OCI-LY7 (cell line): ENCODE data around the gene FBXO2. TPM values are rescaled to one million over a fixed set of nuclear protein-coding genes. Genes with fewer than 3 reads are reported as not detected.

Experiments used
- BruUV-seq: library from RNA; stranded (reverse); fragments of 400-500 nt; replicated peaks from 2 replicates; lab custom pipeline; 2021; lab: Mats Ljungman, UMichigan
- CTCF ChIA-PET: fragments of 300-600 bp; sonication (Branson Sonifier 250); formaldehyde crosslinking; loops from one replicate; lab custom pipeline; 2022; ENCODE audit warnings: antibody characterized with exemption; ENCODE audit not compliant: unreplicated experiment; lab: Charles Lee
- POLR2A ChIA-PET: fragments of 300-600 bp; sonication (Branson Sonifier 250); formaldehyde crosslinking; loops from one replicate; lab custom pipeline; 2022; ENCODE audit warnings: antibody characterized with exemption; lab: Charles Lee
- DNase-seq: peaks from one replicate; pipeline ENCODE4 v3.0.0-alpha.2; 2015; ENCODE audit warnings: low spot score
- H2AFZ ChIP-seq: fragments of 200-600 bp; sonication (generic), shearing (Covaris generic); 2 replicates; pipeline ENCODE4 v1.6.1; 2014; ENCODE audit warnings: mild to moderate bottlenecking, antibody characterized with exemption, low read length, moderate library complexity
- H3K27ac ChIP-seq: fragments of 200-600 bp; sonication (generic); 2 replicates; pipeline ENCODE4 v1.5.1; 2014; ENCODE audit warnings: mixed run types, low read depth, mild to moderate bottlenecking, moderate library complexity, low read length, inconsistent platforms; ENCODE audit not compliant: poor library complexity, severe bottlenecking
- H3K36me3 ChIP-seq: fragments of 200-600 bp; sonication (generic); 2 replicates; pipeline ENCODE4 v1.6.1; 2014; ENCODE audit warnings: mild to moderate bottlenecking, antibody characterized with exemption, low read length, moderate library complexity, mixed read lengths; ENCODE audit not compliant: insufficient read depth
- H3K4me1 ChIP-seq: fragments of 200-600 bp; sonication (generic); 2 replicates; pipeline ENCODE4 v1.5.1; 2014; ENCODE audit warnings: mild to moderate bottlenecking, low read length; ENCODE audit not compliant: insufficient read depth, poor library complexity, severe bottlenecking
- H3K4me2 ChIP-seq: fragments of 200-600 bp; sonication (generic); 2 replicates; pipeline ENCODE4 v1.6.1; 2014; ENCODE audit warnings: mild to moderate bottlenecking, low read length
- H3K4me3 ChIP-seq: fragments of 200-600 bp; sonication (generic); 2 replicates; pipeline ENCODE4 v1.5.1; 2014; ENCODE audit warnings: mild to moderate bottlenecking, low read depth, low read length; ENCODE audit not compliant: poor library complexity, severe bottlenecking
- H3K79me2 ChIP-seq: fragments of 200-600 bp; sonication (generic); 2 replicates; pipeline ENCODE4 v1.6.1; 2016; ENCODE audit warnings: low read depth, mild to moderate bottlenecking, low read length, moderate library complexity, mixed read lengths; ENCODE audit not compliant: insufficient read depth
- H3K9me2 ChIP-seq: fragments of 200-600 bp; sonication (generic); 2 replicates; pipeline ENCODE4 v1.6.1; 2016; ENCODE audit warnings: mild to moderate bottlenecking, low read length, mixed read lengths; ENCODE audit not compliant: insufficient read depth
- H3K9me3 ChIP-seq: fragments of 200-600 bp; sonication (generic); 2 replicates; pipeline ENCODE4 v1.6.1; 2014; ENCODE audit warnings: mild to moderate bottlenecking, mixed run types, low read length, mixed read lengths
- H4K20me1 ChIP-seq: fragments of 200-600 bp; sonication (generic); 2 replicates; pipeline ENCODE4 v1.6.1; 2014; ENCODE audit warnings: mild to moderate bottlenecking, antibody characterized with exemption, low read length, moderate library complexity, mixed read lengths; ENCODE audit not compliant: insufficient read depth
- EZH2phosphoT487 ChIP-seq: fragments of 200-600 bp; sonication (generic); IDR thresholded peaks from 2 replicates; pipeline ENCODE4 v1.6.1; 2018; ENCODE audit warnings: low read depth, borderline replicate concordance, mild to moderate bottlenecking, mixed run types, antibody characterized with exemption, low read length, moderate library complexity, mixed read lengths
- intact Hi-C: fragments of 100-400 bp; cut with micrococcal nuclease; formaldehyde crosslinking; loops from one replicate; pipeline ENCODE4 v1.10.0; 2022; ENCODE audit not compliant: unreplicated experiment
- total RNA-seq, 2 experiments: library from RNA; depleted of rRNA in 1 of 2; stranded (reverse); fragments of >200 nt in 1 of 2; shearing (Covaris generic) in 1 of 2; gene quantifications; 2 replicates each; pipeline ENCODE4 v1.2.3, GENCODE V29; 2014 to 2022
- TF ChIP-seq, protein P1 (sequence below): fragments of 200-600 bp; sonication (generic); conservative IDR thresholded peaks from 2 replicates; pipeline ENCODE4 v1.5.1; 2014; ENCODE audit warnings: mild to moderate bottlenecking, antibody characterized with exemption, low read length, moderate library complexity, mixed read lengths

FBXO2 gene
- total RNA-seq, 2 experiments from 2014 or later: 2.7 to 6.1 TPM

DNA sequence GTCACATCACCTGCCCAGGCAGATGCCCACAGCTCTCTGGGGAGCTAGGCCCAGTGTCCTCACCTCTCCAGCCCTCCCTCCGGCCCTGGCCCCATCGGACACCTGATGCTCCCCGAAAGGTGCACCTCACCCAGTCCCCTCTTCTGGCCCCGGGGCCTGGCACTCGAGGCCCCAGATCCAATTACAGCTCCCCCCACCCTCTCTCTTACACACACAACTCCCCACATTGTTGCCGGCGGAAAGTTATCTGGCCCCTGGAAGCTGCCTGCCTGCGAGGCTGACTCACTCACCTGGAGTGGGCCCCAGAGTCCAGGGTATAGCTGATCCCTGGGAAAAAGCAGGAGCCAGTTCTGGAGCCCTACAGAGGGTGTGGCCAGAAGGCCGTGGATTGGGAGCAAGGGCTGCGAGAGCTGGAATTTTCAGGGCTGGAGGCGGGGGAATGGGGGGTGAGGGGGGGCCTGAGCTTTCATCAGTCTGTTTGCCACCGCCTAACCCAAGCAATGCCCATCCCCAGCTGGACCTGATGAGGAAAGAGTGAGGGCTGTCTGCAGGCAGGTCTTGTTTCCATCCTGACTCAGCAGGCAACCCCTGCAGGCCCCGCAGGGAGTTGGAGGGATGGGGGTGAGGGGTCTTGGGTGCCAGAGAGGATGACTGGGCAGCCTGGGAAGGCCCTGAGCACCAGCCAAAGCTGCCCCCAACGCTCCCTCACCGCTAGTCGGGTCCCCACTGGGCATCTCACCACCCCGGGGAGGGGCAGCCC is 948 bp downstream of the FBXO2 start:
- POLR2A ChIA-PET: interaction anchor here (2.2 kb wide), 1 partner anchor 29 kb away, joined by 16 read pairs; the partner anchor contains the start of gene MAD2L2
- peak overlapping the region; percentile 85; the same call in 1 of the 2 replicates for H3K4me2 ChIP-seq

DNA sequence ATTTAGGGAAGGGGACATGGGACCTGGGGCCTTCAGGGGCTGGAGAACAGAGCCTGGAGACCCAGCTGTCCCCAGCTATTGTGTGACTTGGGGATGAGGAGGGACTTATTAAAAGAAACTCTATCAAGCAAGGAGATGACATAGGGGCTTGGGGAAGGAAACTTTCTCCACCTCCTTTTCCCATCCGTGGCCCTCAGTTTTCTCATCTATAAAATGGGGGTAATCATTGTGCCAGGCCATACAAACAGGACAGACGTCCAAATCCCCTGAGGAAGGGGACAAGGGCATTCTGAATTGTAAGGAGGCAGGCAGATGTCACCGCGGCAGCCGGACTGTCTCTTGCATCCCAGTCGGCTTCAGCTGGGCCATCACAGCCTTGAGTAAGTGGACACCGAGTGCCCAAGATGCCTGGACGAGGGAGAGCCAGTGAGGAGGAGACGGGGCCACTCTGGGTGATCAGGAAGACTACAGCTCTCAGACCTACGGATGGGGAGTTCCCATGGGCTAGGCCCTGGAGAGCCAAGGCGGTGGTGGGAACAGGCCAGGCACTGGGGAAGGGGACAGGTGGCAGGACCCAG is 1.9 kb downstream of the FBXO2 start:
- TF ChIP-seq, protein P1, sequence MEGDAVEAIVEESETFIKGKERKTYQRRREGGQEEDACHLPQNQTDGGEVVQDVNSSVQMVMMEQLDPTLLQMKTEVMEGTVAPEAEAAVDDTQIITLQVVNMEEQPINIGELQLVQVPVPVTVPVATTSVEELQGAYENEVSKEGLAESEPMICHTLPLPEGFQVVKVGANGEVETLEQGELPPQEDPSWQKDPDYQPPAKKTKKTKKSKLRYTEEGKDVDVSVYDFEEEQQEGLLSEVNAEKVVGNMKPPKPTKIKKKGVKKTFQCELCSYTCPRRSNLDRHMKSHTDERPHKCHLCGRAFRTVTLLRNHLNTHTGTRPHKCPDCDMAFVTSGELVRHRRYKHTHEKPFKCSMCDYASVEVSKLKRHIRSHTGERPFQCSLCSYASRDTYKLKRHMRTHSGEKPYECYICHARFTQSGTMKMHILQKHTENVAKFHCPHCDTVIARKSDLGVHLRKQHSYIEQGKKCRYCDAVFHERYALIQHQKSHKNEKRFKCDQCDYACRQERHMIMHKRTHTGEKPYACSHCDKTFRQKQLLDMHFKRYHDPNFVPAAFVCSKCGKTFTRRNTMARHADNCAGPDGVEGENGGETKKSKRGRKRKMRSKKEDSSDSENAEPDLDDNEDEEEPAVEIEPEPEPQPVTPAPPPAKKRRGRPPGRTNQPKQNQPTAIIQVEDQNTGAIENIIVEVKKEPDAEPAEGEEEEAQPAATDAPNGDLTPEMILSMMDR: no peak
- TF ChIP-seq EZH2phosphoT487: no peak
- Histone ChIP-seq H3K9me2 (no peaks in the 10 kb centered on the region), H3K4me1 (peaks cover 26% of the 10 kb centered on the region), H4K20me1 (no peaks in the 10 kb centered on the region), H3K79me2 (no peaks in the 10 kb centered on the region), H3K27ac (no peak overlapping the region), H3K4me2 (no peak overlapping the region), H2AFZ (no peak overlapping the region), H3K4me3 (no peak overlapping the region), H3K9me3 (no peaks in the 10 kb centered on the region), H3K36me3 (peaks cover 7% of the 10 kb centered on the region; the same call in 1 of the 2 replicates)
- BruUV-seq: no TSS peak
- intact Hi-C loops: loop anchor here (10.0 kb wide), 1 partner anchor 313 kb away; no protein-coding TSS in a partner anchor
- no peak for DNase-seq
- CTCF ChIA-PET: interaction anchor here (1.0 kb wide), 1 partner anchor 67 kb away, joined by 3 read pairs; no protein-coding TSS in a partner anchor
- POLR2A ChIA-PET: interaction anchor here (2.2 kb wide), 1 partner anchor 30 kb away, joined by 16 read pairs; the partner anchor contains the start of gene MAD2L2

More for the DNA sequence above, 948 bp downstream of the FBXO2 start:
- no peaks in the 10 kb centered on the region for H4K20me1 ChIP-seq
- no peak overlapping the region for H3K4me3 ChIP-seq
- no peaks in the 10 kb centered on the region for H3K9me3 ChIP-seq
- intact Hi-C loops: loop anchor here (10.0 kb wide), 1 partner anchor 312 kb away; no protein-coding TSS in a partner anchor
- H2AFZ ChIP-seq: no peak overlapping the region
- CTCF ChIA-PET: interaction anchor here (0.6 to 1.1 kb wide), 3 partner anchors 66 to 554 kb away, joined by 3 to 5 read pairs (median 4); no protein-coding TSS in a partner anchor
- TF ChIP-seq, protein P1: no peak
- TF ChIP-seq EZH2phosphoT487: no peak
- H3K4me1 ChIP-seq: peaks cover 26% of the 10 kb centered on the region
- DNase-seq: no peak
- H3K9me2 ChIP-seq: no peaks in the 10 kb centered on the region
- no TSS peak for BruUV-seq
- H3K79me2 ChIP-seq: no peaks in the 10 kb centered on the region
- H3K36me3 ChIP-seq: peaks cover 7% of the 10 kb centered on the region; the same call in 1 of the 2 replicates
- H3K27ac ChIP-seq: no peak overlapping the region
